NCI-H2227 (cell line): ENCODE data around the gene GDAP1L1.

Experiments
- DNase-seq: peaks from one replicate; lab custom pipeline; 2025; ENCODE audit not compliant: unreplicated experiment; lab: John Stamatoyannopoulos, UW

The GDAP1L1 gene

DNA sequence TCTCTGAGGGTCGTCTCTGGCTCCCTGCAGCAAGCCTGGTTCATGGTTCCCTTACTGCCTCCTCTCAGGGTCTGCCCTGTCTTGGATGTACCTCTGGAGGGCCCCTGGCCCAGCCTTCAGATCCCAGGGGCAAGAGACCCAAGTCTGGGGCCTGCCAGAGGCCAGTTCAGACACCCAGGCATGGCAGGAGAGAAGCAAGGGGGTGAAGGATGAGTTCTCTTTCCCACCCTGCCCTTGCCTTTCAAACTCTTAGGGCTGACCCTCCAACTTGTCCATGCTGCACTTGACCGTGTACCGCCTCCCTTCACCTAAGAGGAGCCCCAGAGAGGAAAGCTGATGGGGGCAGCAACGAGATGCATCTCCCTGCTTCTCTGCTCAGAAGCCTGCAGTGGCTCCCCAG, 4.2 kb downstream of the GDAP1L1 start:
- no peak for DNase-seq

DNA sequence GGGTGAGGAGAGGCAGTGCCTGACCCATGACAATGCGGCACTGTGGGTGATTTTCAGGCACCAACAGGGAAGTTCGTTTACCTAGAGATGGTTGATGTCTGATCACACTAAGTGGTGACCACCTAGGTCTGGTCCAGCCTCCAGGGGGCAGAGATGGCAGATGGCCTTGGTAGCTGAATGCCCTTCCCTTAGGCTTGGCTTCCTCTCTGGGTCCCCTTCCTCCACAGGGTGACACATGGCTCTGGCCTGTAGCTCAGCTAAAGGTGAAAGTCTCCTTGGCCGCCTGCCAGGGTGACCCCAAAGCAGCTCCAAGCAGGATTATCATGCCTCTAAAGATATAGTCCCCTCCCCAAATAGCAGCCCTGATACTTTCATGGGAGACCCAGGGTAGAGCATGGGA, 6.4 kb downstream of the GDAP1L1 start:
- no peak for DNase-seq

DNA sequence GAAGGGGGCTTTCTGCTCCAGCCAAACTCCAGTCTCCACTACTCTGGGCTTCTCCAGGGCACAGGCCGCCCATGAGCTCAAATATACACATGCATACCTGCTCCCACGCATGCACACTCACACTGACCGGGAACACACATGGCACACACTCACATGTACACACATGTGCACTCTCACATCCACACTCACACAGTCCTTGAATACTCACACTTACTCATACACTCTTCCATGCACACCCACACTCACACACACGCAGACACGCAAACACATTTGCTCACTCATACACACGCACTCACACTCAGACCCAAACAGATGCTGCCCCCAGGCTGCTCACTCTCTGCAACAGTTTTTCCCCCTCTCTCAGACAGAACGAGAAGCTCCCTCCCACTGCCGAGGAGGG, 7.0 kb downstream of the GDAP1L1 start:
- no peak for DNase-seq

DNA sequence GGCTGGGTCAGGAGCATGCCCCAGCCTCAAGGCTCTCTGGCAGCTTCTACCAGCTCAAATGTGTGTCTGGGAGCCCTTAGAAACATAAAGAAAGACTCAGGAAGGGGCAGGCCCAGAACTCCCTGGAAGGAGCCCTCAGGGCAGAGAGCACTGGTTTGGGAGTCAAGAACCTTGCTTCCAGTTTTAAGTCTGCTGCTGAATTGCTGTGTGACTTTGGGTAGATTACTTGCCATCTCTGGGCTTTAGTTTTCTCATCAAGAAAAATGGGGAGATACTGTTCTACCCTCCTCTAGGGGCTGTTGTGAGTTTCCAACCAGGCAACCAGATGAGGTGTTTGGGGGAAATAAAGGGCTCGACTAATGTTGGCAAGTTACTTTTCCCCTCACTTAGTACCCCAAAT, 8.8 kb downstream of the GDAP1L1 start:
- no peak for DNase-seq

DNA sequence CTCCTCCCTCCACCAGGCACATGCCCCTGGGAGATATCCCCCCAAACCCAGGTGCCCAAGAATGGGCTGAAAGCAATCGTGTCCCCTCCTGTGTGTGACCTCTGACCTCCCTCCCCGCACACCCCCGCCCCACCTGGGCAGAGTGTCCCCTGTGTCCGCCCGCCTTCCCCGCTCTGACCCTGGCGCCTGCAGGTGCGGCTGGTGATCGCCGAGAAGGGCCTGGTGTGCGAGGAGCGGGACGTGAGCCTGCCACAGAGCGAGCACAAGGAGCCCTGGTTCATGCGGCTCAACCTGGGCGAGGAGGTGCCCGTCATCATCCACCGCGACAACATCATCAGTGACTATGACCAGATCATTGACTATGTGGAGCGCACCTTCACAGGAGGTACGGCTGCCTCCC, 9.9 kb downstream of the GDAP1L1 start:
- no peak for DNase-seq

DNA sequence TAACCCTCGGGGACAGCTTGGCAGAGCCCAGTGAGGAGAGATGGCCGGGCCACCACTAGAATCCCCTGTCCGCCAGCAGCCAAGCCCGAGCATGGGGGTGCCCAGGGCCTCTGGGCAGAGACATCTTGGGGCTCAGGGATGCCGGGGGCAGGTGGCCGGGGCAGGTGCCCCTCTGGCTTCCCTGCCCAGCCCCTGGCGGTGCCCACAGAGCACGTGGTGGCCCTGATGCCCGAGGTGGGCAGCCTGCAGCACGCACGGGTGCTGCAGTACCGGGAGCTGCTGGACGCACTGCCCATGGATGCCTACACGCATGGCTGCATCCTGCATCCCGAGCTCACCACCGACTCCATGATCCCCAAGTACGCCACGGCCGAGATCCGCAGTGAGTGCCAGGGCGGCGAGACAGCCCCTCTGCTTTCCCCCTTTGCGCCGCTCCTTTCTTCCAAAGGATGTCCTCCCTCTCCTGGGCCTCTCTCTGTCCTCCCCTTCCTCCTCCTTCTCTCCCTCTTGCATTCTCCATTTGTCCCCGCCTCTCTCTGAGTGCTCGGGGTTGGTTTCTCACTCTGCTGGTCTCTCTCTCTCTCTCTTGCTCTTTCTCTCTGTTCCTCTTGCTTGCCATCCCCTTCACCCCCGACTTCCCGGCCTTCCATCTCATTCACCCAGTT, 11.2 kb downstream of the GDAP1L1 start:
- DNase-seq = no peak

DNA sequence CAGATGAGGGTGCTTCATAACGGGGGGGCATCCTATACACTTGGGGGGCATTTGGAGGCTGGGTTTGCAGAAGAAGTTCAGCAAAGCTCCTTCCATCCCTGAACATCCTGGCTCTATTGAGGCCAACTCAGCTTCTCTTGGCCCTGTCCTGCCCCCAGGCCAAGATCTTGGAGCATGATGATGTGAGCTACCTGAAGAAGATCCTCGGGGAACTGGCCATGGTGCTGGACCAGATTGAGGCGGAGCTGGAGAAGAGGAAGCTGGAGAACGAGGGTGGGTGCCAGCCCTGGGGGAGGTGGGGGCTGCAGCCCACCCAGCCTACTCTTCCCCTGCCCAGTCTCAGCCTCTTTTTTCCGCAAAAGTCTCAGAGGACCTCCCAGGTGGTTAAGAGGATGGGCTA, 17.2 kb downstream of the GDAP1L1 start:
- DNase-seq = no peak

DNA sequence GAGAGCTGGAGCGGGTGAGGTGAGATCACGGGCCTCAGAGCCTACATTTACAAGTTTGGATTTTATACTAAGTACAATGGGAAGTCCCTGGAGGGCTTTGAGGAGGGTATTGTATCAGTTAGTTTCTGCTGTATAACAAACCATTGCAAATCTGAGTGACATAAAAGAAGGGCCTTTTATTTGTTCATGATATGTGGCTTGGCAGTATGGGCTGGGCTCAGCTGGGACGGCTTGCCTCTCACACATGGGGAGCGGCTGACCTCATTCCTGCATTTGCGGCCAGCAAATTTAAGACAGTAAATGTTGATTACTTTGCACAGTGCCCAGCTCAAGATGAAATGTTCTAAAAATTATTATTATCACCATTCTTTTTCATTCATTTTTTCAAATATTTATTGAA, 21.7 kb downstream of the GDAP1L1 start:
- no peak for DNase-seq

DNA sequence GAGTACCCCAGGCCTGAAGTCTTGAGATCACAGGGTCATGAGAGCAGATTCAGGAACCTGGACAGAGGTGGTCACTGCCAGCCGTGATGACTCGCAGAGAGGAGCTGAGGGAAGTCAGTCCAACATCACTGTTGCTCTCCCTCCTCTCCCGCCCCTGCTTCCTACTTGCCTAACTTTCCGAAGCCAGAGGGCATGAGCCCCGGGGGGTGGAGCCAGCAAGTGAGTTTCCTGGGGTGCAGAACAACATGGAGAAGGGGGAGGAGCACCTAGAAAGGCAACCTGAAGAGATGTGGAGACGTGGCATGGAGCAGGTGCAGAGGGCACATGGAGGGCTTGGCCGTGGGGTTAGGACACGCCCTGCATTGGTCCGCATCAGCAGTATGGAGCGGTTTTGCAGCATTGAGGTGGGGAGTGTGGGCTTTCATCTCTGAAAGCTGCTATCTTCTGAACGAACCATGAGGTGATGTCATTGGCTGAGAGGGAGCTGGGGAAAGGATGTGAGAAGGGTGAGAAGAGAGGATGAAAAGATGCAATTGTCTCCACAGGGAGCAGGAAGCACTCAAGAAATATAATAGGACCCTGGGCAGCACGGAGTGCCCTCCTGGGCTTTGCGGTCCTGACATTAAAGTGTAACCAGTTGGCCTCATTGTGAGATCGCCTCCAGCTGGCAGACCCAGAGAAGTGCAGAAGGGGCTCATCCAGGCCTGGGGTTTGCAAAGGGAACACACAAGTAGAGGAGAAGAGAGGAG, 25.0 kb downstream of the GDAP1L1 start:
- peak; percentile 65 for DNase-seq

DNA sequence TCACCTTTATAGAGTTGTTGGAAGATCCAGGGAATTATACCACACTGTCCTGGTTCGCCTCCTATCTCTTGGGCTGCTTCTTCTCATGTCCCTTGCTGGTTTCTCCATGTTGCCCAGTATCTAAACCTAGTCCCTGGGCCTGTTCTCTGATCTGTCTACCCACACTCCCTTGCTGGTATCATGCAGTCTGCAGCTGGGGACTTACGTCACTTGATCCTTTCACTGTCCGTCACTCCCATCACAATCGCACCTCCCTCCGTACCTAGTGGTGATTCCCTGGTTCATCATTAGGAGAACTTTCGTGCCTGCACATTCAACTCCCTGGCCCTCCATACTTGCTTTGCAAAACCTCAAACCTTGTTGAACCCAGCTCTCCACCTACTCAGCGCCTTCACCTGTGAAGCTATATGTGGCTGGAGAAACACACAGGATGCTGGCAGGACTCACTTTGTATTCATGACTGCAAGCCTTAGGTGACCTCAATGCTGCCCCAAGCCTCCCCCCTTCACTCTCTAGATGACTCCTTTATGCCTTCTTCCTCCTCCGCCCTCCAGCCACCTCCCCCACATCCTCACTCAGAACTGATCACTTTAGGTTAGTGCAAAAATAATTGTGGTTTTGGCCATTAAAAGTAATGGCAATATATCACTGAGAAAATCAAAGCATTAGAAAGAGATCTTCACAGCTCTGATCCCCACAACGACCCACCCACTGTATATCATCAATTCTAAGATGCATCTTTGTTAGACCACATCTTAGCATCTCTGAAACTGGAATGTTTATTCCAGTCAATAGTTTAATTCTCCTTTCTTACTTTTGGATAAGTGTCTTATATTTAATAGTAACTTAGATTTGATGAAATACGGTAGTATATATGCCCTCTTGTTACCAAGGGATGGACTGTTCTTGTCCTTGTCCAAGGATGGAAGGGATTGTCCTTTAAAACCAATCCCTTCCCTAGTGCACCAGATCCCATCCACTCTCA, 26.4 kb downstream of the GDAP1L1 start:
- DNase-seq = no peak

DNA sequence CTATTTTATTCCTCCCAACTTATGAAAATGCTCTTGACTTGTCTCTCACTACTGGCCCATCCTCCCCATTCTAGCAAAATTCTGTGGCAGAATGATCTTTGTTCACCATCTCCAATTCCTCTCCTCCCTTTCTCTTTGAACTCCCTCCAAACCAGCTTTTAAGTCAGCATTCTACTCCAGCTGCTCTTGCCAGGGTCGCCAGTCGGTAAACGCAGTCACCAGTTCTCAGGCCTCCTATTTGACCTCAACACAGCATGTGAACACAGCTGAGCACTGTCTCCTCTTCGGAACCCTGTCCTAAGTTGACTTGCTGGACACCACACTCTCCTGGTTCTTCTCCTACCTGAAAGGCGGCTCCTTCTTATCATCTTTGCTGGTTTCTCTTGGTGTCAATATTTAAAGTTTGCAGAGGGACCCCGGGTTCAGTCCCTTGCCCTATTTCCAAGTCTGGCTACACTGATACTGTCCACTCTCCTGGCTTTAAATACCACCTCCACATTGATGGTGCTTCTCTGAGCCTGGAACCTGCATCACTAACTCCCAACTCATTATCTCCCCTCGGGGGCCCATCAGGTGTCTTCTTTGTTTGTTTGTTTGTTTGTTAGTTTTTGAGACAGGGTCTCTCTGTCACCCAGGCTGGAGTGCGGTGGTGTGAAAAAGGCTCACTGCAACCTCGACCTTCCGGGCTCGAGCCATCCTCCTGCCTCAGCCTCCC, 27.4 kb downstream of the GDAP1L1 start:
- DNase-seq = no peak

DNA sequence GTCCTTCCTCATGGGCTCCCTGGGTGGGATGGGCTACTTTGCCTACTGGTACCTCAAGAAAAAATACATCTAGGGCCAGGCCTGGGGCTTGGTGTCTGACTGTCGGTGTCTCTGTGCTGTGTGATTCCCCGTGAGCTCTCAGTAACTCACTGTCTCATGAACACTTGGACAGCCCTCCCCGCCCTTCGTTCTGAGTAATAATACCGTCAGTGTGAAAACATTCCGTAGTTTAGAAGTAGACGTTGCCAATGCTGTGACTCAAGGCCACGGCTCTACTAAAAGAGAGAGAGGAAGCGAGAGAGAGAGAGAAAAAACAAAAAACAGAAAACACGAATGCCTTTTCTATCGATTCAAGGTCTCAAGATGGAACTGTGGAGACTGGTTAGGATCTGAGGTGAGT, 32.1 kb downstream of the GDAP1L1 start:
- DNase-seq = no peak

DNA sequence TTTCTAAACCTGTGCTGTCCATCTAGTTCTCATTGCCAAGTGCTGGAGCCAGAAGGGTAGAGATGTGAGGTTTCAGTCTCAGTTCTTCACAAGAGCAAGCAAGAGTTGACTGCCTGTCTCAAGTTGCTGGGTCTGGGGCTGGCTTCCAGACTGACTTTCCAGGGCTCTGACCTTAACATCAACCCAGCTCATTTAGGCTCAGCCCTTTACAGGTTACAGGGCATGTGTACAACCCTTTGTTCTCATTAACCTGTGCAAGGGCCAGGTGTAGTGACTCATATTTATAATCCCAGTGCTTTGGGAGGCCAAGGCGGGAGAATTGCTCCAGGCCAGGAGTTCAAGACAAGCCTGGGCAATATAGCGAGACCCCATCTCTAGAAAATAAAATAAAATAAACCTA, 33.3 kb downstream of the GDAP1L1 start:
- DNase-seq = no peak

DNA sequence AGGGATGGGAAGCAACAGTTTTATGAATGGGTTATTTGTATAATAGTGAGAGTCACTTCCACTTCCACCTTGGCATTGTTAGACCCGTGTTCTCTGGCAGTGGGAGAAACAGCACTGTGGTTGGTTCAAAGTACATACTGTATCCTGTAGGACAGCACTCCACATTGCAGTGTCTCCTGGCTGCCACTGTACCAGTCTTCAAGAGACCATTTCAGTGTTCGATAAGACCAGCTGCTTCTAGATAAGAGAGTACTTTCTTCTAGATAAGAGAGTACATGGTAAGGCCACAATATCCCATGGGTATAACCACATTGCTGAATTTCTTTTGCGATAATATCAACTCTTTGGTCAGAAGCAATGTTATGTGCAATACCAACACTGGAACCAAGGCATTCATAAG, 35.1 kb downstream of the GDAP1L1 start:
- no peak for DNase-seq

DNA sequence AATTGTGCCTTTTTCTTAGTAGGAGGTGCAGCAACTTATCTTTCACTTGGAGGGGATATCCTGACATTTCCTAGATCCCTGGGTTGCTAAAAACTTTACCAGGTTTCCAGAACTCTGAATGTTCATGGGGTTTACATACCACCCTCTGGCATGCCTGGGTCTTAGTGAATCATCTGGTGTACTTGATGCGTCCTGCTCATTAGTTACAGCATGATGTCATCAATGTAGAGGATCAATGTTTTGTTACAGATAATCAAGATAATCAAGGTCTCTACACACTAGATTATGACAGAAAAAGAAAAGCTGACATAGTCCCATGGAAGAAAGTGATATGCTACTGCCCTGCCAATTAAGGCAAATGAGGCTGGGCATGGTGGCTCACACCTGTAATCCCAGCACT, 36.9 kb downstream of the GDAP1L1 start:
- no peak for DNase-seq

DNA sequence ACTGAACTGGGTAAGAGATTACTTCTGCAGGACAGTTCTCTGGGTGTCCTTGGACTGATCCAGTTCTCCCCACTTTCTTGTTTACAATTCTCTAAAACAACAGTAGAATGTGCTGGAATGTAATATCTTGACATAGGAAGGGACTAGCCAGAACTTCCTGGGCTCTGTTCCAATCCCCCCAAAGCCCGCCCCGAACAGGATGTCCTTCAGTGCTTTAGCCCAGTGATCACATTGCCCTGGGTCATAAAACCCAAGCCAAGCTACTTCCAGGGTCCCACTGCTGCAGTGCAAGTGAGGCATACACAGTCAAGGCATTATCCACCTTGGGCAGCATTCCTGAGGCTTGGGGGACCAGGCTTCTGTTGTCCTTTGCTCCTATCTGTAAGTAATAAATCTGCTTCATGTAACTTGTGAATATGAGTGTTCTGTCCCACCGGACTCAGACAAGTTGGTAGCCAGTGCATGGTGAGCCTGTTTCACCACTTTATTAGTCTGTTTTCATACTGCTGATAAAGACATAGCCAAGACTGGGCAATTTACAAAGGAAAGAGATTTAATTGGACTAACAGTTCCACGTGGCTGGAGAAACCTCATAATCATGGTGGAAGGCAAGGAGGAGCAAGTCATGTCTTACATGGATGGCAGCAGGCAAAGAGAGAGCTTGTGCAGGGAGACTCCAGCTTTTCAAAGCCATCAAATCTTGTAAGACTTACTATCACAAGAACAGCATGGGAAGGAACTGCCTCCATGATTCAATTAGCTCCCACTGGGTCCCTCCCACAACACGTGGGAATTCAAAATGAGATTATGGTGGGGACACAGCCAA, 40.4 kb downstream of the GDAP1L1 start:
- DNase-seq = no peak

DNA sequence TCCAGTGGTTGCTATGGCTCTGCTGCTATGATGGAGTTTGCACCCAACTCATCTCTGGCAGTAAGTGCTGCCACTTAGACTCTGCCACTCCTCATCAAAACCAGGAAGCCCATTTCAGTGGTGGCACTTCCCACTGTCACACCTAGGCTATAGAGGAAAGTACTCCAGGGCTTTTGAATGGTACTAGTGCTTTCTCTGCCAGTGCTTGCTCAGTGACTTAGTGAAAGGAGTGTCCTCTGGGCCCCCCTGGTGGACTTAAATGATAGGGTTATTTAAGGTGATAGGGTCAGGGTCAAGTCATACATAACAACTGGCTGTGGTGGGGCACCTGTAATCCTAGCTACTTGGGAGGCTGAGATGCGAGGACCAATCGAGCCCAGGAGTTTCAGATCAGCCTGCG, 41.1 kb downstream of the GDAP1L1 start:
- no peak for DNase-seq

DNA sequence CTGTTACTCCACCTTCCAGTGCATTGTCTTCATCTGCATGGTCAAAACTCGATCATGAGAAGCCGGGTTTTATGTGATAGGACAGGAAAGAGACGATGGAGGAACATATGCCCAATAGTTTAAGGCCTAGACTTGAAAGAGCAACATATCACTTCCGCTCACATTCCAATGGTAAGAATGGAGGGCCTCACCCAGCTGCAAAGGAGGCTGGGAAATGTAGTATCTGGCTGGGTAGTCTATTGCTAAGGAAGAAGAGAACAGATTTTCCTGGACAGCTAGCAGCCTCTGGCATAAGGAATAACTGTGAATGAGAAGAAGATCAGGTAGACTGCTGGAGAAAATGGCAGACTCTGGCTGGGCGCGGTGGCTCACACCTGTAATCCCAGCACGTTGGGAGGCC, 44.6 kb downstream of the GDAP1L1 start:
- DNase-seq = no peak

DNA sequence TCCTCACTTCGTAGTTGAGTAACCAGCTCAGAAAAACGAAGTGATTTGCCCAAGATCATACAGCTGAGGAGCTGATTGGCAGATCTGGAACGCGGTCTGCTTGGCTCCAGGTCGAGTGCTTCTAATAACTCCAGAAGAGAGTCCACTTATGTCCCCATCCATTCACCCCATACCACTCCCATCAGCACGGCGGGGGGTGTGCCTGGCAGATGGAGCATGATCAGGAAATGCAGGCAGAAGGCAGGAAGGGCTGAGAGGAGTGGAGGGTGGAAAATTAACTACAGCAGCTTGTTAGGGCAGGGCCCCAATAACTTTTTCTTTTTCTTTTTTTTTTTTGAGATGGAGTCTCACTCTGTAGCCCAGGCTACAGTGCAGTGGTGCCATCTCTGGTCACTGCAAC, 48.9 kb downstream of the GDAP1L1 start:
- DNase-seq = peak; percentile 89

DNA sequence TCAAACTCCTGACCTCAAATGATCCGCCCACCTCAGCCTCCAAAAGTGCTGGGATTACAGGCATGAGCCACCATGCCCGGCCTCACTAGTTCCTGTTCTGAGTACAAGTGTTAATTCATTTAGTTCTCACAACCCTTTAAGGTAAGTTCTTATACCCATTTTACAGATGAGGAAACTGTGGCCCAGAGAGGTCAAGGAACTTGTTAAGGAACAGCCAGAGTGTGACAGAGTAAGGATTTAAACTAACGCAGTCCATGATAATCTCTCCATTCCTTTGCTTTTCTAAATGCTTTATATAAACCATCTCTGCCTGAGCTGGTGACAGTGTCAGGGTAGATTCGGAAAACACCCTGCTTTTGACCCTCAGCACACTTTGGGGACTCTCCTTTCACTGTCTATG, 50.6 kb downstream of the GDAP1L1 start:
- no peak for DNase-seq
